OCI-LY1 (cell line): Measurements from ENCODE around the gene ST6GALNAC6.

Source experiments
- EZH2 ChIP-seq: fragments of 200-600 bp; sonication (generic), shearing (Covaris generic); IDR thresholded peaks from 2 replicates; pipeline ENCODE4 v1.8.0; 2017; ENCODE audit warnings: borderline replicate concordance, mixed run types, mild to moderate bottlenecking, antibody characterized with exemption, low read length, moderate library complexity, mixed read lengths
- TF ChIP-seq, protein P1 (sequence below): fragments of 200-600 bp; sonication (generic), shearing (Covaris generic); IDR thresholded peaks from 2 replicates; pipeline ENCODE4 v1.5.1; 2017; ENCODE audit warnings: mild to moderate bottlenecking, antibody characterized with exemption, low read length, moderate library complexity, mixed read lengths

GRCh38 chr9:127887792-127888191 lies 11.6 kb downstream of the ST6GALNAC6 start:
- TF ChIP-seq, protein P1, sequence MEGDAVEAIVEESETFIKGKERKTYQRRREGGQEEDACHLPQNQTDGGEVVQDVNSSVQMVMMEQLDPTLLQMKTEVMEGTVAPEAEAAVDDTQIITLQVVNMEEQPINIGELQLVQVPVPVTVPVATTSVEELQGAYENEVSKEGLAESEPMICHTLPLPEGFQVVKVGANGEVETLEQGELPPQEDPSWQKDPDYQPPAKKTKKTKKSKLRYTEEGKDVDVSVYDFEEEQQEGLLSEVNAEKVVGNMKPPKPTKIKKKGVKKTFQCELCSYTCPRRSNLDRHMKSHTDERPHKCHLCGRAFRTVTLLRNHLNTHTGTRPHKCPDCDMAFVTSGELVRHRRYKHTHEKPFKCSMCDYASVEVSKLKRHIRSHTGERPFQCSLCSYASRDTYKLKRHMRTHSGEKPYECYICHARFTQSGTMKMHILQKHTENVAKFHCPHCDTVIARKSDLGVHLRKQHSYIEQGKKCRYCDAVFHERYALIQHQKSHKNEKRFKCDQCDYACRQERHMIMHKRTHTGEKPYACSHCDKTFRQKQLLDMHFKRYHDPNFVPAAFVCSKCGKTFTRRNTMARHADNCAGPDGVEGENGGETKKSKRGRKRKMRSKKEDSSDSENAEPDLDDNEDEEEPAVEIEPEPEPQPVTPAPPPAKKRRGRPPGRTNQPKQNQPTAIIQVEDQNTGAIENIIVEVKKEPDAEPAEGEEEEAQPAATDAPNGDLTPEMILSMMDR, result peak; percentile 18; the same call in 1 of the 2 replicates
- no peak for TF ChIP-seq EZH2
